Tibial artery (tissue), 4 donors: Measurements from ENCODE around the gene ZNF865.

Source experiments
- DNase-seq, 2 donors: peaks; one replicate each; pipeline ENCODE4 v3.0.0-alpha.2; 2019
- H3K27ac ChIP-seq, 2 donors: fragments of 200-600 bp; sonication (generic) in 1 of 2; 1 replicate in 1 of 2; 2 replicates in 1 of 2; pipeline ENCODE4 v1.5.1; 2018 to 2019; ENCODE audit warnings: mild to moderate bottlenecking in 1 of 2
- H3K27me3 ChIP-seq, 2 donors: fragments of 200-600 bp; sonication (generic) in 1 of 2; one replicate each; pipeline versions ENCODE4 v1.5.1 to v1.6.0; 2016 to 2019
- H3K36me3 ChIP-seq, 3 donors: fragments of 200-600 bp; sonication (generic) in 2 of 3; one replicate each; pipeline ENCODE4 v1.5.1; 2016 to 2019; ENCODE audit warnings: mild to moderate bottlenecking in 2 of 3
- H3K4me1 ChIP-seq, 4 donors: fragments of 200-600 bp; sonication (generic) in 2 of 4; 1 replicate in 3 of 4; 2 replicates in 1 of 4; pipeline ENCODE4 v1.5.1; 2016 to 2019
- H3K4me3 ChIP-seq, 2 donors: fragments of 200-600 bp; sonication (generic) in 1 of 2; 1 replicate in 1 of 2; 2 replicates in 1 of 2; pipeline ENCODE4 v1.5.1; 2018 to 2019; ENCODE audit warnings: mild to moderate bottlenecking in 2 of 2
- H3K9me3 ChIP-seq, 3 donors: fragments of 200-600 bp; sonication (generic) in 1 of 3; one replicate each; pipeline ENCODE4 v1.5.1; 2016 to 2019
- intact Hi-C: fragments of 100-400 bp; cut with DNase I; formaldehyde crosslinking; loops from one replicate; pipeline ENCODE4 v1.15.0; 2023; ENCODE audit warnings: low total_unique reads
- TF ChIP-seq, protein P1 (sequence below), 2 experiments: fragments of 200-600 bp in 1 of 2; fragments of 450-650 bp in 1 of 2; IDR thresholded peaks; one replicate each; pipeline ENCODE4 v1.5.1; 2017 to 2019; ENCODE audit warnings: antibody characterized with exemption in 2 of 2, mild to moderate bottlenecking in 1 of 2, moderate library complexity in 1 of 2

Gene ZNF865

DNA sequence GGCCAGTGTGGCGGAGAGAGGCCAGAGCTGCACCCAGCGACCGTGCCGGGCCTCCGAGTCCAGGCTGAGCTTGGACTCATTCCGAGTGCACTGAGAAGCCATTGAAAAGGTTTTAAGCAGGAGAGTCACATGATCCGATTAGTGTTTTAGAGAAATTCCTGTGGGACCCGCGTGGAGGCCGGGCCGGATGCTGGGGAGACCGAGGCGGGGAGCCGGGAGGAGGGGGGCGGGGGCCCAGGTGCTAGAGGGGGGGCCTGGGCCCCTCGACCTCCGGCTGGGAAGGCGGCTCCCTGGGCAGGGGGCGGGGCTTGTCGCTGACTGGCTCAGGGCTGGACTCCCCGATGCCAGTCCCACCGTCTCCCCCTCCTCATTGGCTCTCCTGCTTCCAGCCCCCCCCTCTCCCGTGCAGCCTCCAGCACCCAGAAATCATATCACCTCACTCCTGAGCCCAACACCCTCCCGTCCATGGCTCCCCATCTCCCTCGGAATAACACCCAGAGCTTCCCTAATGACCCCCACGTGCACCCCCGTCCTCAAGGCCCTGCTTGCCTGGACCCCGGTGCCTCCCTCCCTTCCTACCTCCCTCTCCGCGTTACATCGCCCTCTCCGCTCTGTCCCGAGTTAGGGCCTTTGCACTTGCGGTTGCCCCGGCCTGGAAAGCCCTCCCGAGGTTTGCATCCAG, 19.6 kb upstream of the ZNF865 start:
- H3K36me3 ChIP-seq = no peaks in the 10 kb centered on the region
- H3K4me1 ChIP-seq = peaks cover 0 to 35% (median 24%) of the 10 kb centered on the region in 4 donors
- DNase-seq = peak in 1 of 2 donors; percentile 78
- H3K27ac ChIP-seq = peak overlapping the region; percentile 6 to 30
- peaks cover 0 to 20% of the 10 kb centered on the region in 2 donors for H3K27me3 ChIP-seq
- intact Hi-C loops = no loop called here
- H3K9me3 ChIP-seq = no peaks in the 10 kb centered on the region
- TF ChIP-seq, protein P1, sequence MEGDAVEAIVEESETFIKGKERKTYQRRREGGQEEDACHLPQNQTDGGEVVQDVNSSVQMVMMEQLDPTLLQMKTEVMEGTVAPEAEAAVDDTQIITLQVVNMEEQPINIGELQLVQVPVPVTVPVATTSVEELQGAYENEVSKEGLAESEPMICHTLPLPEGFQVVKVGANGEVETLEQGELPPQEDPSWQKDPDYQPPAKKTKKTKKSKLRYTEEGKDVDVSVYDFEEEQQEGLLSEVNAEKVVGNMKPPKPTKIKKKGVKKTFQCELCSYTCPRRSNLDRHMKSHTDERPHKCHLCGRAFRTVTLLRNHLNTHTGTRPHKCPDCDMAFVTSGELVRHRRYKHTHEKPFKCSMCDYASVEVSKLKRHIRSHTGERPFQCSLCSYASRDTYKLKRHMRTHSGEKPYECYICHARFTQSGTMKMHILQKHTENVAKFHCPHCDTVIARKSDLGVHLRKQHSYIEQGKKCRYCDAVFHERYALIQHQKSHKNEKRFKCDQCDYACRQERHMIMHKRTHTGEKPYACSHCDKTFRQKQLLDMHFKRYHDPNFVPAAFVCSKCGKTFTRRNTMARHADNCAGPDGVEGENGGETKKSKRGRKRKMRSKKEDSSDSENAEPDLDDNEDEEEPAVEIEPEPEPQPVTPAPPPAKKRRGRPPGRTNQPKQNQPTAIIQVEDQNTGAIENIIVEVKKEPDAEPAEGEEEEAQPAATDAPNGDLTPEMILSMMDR (IDR thresholded peaks at IDR 0.05) = no peak
- H3K4me3 ChIP-seq = peak overlapping the region; percentile 31 to 39

DNA sequence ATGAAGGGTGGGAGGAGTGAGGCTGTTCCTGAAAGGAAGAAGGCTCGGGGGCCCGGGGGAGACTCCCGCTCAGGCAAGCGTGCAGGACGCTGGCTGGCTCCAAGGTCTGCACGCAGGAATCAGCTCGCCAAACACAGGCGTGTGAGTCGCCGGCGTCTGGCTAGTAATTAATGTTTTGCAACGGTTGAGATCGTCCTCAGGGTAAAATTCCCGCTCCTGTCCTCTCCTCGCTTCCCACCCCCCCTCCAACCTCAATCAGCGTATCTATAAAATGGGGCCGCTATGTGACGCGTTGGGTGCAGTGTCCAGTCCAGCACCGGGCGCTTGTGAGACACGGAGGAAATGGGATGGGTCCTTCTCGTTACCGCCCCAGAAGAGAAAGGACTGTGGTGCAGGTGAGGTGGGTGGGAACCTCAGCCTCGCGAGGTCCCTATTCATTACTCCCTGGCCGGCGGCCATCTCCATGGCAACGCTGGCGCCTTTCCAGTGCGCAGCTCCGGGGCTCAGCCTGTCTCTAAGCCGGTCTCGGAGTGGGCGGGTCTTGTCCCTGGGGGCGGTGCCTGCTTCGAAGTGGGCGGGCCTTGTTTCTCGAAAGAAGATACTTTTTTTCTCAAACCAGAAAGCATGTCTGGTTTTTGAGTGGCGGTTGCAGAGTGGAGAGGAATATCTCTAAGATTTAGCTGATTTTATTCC, 18.3 kb upstream of the ZNF865 start:
- peaks cover 0 to 25% of the 10 kb centered on the region in 2 donors for H3K27me3 ChIP-seq
- H3K9me3 ChIP-seq = no peaks in the 10 kb centered on the region
- H3K36me3 ChIP-seq = peaks cover 0 to 8% (median 0%) of the 10 kb centered on the region in 3 donors
- H3K4me3 ChIP-seq = peak overlapping the region; percentile 31 to 46
- no peak overlapping the region for H3K27ac ChIP-seq
- peaks cover 0 to 26% (median 16%) of the 10 kb centered on the region in 4 donors for H3K4me1 ChIP-seq
- TF ChIP-seq, protein P1 (IDR thresholded peaks at IDR 0.05) = no peak
- intact Hi-C loops = no loop called here
- peak; percentile 84 to 90 for DNase-seq

DNA sequence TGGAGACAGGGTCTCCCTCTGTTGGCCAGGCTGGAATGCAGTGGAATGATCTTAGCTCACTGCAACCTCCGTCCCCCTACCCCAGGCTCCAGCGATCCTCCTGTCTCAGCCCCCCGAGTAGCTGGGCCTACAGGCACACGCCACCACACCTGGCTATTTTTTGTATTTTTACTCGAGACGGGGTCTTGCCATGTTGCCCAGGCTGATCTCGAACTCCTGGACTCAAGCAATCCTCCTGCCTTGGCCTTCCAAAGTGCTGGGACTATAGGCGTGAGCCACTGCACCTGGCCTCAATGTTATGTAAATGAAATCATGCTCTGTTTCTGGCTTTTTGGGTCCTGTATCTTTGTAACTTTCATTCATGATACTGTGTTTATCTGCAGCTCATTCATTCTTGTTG, 16.7 kb upstream of the ZNF865 start:
- DNase-seq = no peak
- Histone ChIP-seq H3K36me3 (peaks cover 0 to 24% (median 6%) of the 10 kb centered on the region in 3 donors), H3K27ac (no peak overlapping the region), H3K4me3 (no peak overlapping the region), H3K4me1 (peaks cover 0 to 26% (median 16%) of the 10 kb centered on the region in 4 donors), H3K27me3 (peaks cover 0 to 25% of the 10 kb centered on the region in 2 donors), H3K9me3 (no peaks in the 10 kb centered on the region)
- intact Hi-C loops = no loop called here
- TF ChIP-seq, protein P1 (IDR thresholded peaks at IDR 0.05) = no peak

DNA sequence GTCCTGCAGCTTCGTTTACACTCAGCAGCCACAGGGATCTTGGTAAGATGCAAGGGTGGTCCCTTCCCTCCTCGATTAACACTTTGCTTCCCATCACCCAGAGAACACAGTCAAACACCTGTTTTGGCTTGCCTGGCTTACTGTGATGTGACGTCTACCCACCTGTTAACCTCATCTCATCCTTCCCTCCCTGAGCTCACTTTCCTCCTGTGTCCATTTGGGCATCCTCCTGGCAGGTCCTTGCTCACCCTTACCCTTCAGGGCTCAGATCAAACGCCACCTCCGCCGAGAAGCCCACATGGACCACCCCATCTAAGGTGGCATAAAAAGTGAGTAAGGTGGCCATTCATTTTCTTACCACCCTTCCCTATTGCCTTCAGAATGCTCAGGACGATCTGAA, 15.3 kb upstream of the ZNF865 start:
- H3K9me3 ChIP-seq = no peaks in the 10 kb centered on the region
- TF ChIP-seq, protein P1 (IDR thresholded peaks at IDR 0.05) = no peak
- peaks cover 0 to 33% (median 8%) of the 10 kb centered on the region in 3 donors for H3K36me3 ChIP-seq
- intact Hi-C loops = no loop called here
- peaks cover 0 to 26% (median 16%) of the 10 kb centered on the region in 4 donors for H3K4me1 ChIP-seq
- peaks cover 0 to 25% of the 10 kb centered on the region in 2 donors for H3K27me3 ChIP-seq
- no peak overlapping the region for H3K27ac ChIP-seq
- DNase-seq = no peak
- no peak overlapping the region for H3K4me3 ChIP-seq

DNA sequence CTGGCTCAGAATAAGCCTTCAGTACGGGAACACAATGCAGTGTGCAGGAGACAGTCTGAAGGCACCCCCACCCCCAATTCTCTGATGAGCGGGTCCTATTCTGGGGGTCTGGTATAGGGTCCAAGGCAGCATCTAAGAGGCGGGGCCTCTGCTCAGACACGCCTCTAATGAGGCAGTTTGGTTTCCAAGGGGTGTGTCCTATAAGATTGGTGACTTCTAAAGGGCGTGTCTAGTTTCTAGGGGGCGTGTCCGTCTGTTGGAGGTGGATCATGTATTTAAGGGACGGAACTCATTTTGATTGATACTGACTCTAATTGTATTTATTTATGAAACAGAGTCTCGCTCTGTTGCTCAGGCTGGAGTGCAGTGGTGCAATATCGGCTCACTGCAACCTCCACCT, 14.8 kb upstream of the ZNF865 start:
- no peaks in the 10 kb centered on the region for H3K9me3 ChIP-seq
- no peak overlapping the region for H3K27ac ChIP-seq
- no peak for DNase-seq
- intact Hi-C loops = no loop called here
- peaks cover 0 to 23% (median 14%) of the 10 kb centered on the region in 4 donors for H3K4me1 ChIP-seq
- peaks cover 0 to 38% (median 13%) of the 10 kb centered on the region in 3 donors for H3K36me3 ChIP-seq
- H3K27me3 ChIP-seq = peaks cover 0 to 25% of the 10 kb centered on the region in 2 donors
- H3K4me3 ChIP-seq = no peak overlapping the region
- TF ChIP-seq, protein P1 (IDR thresholded peaks at IDR 0.05) = no peak
